ENCODE results near the gene LAMA5.

LAMA5 gene

DNA sequence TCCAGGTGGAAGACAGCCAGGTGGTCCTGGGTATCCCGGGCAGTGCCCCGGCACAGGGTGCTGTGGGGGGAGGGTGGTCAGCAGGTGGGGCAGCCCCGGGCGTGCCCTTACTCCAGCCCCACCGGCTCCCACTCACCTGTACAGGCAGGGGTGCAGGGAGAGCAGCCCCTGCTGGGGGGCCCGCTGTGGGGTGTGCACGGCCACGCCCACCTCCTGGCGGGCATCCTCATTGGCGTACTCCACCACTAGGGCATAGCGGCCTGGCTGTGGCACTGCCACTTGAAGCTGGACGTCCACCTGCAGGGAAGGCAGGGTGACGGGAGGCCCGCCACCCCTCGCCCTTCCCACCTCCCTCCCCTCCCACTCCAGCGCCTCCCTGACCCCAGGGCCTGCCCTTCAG, 34.7 kb downstream of the LAMA5 start:
- in situ Hi-C loops (cut with MboI; ENCODE audit: low sequenced_read_pairs): no loop called here

DNA sequence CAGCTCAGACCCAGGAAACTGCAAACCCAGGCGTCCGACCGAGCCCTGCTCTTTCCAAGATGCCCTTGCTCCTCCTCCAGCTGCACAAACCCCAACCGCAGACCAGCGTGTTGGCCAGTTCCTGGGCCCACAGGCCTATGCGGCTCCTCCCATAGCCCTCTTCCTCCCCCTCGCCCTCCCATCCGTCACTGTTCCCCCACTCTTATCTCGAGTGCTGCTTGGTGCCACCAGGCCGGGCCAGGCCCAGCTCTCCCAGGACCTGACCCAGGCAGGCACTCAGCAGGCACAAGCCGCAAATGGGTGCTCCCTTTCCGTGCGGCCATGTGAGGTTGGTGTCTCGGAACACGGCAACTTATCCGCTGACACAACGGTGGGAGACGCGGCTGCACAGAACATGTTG, 35.8 kb downstream of the LAMA5 start:
- in situ Hi-C loops (cut with MboI; ENCODE audit: low sequenced_read_pairs): no loop called here

DNA sequence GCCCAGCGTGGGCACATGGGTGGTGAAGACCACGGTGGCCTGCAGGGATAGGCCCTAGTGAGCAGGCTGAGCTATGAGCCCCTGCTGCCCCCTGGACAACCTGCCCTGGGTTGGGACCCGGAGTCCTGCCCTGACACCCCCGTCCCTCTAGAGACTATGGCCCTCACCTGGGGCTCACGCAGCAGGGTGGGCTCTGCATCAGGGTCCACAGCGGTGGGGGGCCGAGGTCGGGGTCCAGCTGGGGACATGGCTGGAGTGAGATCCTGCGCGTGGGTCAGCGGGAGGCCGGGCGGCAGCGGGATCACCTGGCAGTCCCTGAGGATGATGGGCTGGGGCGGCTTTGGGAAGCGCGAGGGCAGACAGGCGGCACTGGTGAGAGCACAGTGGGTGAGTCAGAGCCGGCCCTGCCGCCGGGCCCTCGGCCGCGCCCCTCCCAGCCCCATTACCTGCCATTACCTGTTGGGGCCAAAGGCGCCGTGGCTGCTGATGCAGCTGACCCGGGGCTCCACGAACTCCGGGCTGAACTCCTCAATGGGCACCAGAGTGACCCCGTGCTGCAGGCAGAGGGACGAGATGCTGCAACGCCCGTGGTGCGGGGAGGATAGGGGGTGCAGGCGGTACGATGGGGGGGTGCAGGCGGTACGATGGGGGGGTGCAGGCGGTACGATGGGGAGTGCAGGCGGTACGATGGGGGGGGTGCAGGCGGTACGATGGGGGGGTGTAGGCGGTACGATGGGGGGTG, 36.4 kb downstream of the LAMA5 start:
- in situ Hi-C loops (cut with MboI; ENCODE audit: low sequenced_read_pairs): no loop called here

DNA sequence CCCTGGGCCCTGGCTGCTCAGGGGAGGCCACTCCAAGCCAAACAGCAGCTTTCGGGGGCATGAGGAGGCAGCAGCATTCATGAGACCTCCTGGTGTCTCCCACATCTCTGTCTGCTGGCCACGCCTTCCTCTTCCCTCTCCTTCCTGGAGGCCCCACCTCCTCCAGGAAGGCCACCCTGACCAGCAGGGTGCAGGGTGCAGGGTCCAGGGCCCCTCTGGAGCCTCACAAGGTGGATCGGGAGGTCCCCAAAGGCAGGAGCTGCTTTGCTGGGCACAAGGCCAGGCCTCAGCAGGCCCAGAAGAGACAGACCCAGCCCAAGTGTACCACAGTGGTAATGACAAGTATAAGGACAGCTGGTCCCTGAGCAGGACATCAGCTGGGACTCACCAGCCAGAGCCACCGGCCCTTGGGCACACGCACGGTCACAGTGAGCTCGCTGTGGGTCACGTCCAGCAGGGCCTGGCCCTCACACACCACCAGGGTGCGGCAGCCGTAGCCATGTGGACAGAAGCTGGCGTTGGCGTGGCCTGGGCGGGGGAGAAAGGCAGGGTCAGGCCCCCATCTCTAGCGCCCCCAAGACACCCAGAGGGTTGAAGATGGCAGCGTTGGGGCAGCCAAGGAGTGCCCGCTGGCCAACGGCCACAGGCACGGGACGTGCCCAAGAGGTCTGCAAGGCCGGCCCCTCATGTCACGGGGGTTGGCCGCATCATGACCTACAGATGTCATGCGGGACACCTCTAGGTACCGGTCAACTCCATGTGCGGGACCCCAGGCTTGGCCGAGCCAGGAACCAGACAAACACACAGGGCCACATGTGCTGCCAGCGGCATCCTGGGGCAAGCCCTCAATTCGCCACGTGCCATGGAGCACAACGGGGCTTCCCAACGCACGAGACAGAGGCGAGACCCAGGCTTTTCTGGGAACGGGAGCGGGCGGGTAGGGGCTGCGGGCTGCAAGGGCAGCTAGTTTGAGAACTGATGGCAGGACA, 37.4 kb downstream of the LAMA5 start:
- in situ Hi-C loops (cut with MboI; ENCODE audit: low sequenced_read_pairs): no loop called here

DNA sequence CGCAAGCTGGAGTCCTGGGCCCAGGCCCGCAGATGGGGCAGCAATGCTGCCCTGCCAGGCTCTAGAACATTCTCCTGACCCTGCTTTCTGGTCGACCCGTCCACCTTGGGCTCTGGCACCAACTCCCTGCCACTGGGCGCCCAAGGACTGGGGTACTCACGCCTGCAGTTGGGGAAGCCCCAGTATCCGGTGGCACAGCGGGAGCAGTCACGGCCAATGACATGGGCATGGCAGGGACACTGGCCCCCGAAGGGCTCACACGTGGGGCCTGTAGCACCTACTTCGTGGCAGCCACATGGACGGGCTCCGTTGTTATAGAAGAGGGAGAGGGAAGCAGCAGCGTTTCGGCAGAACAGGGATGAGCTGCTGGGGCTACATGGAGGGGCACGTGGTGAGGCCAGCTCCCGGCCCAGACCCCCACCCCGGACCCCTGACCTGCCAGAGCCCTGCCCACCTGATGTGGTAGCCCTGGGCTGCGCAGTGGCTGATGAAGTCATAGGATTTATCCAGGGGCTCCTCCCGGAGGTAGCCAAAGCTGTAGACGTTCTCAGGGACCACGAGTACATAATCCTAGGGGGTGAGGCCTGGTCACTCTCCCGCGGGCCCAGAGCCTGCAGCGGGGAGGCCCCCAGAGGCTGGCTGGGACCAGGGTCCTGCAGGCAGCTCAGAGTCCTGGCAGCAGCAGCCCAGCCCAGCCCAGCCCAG, 38.3 kb downstream of the LAMA5 start:
- in situ Hi-C loops (cut with MboI; ENCODE audit: low sequenced_read_pairs): no loop called here

DNA sequence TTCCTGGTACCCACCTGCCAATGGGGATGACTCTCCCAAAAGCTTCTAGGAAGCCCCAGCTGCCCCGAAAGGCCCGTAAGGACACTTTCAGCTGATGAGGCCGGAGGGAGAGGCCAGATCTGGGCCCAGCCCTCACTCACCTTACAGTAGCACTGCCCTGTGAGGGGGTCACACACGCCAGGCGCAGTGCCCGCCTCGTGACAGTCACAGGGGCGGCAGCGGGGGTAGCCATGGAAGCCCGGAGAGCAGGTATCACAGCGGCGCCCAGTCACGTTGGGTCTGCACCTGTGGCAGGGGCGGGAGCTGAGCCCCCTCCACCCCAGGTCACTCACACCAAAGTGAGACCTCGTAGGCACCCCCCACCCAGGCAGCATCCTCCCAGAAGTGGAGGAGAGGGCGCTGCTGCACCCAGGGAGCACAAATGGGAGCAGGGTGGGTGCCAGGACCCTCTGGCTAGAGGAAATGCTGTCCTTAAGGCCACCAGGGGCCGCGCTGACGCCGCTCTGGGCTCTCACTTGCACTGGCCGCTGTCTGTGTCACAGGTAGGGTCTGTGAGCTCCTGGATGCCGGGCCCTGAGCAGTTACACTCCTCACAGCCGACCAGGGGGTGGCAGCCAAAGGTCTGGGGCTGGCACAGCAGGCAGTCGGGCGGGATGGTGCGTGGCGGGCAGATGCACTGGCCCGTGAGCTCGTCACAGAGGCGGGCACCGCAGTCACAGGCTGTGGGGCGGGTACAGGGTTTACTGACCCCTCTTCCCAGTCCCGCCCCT, 39.2 kb downstream of the LAMA5 start:
- in situ Hi-C loops (cut with MboI; ENCODE audit: low sequenced_read_pairs): no loop called here

DNA sequence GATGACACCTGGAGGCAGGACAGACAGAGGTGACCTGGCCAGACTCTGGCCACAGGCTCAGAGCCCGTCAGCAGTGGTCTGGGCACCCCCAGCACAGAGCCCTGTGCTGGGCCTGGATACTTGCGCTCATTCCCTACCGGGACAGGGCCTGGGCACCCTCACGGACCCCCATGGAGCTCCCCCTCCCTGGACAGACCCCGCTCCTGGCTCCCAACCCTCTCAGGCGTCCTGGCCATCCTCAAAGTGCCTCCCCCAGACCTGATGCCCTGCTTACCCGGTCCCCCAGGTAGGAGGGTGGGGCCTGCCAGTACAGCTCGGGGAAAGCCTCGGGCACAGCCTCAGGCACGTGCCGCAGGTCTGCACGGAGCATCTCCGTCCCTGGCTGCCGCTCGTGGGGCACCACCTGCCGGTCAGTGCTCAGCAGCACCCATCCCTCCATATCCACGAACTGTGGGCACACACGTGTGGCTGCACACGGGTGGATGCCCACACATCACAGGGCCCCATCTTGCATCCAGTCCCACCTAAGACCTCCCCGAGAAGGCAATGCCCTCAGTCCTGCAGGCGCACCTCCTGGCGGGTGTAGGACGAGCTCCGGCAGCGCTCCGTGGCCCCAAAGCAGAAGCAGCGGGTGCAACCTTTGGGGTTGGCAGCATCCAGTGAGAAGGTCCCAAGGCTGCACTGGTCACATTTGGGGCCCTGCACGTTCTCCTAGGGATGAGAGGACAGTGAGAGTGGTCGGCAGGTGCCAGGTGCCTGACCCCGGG, 40.0 kb downstream of the LAMA5 start:
- in situ Hi-C loops (cut with MboI; ENCODE audit: low sequenced_read_pairs): no loop called here

DNA sequence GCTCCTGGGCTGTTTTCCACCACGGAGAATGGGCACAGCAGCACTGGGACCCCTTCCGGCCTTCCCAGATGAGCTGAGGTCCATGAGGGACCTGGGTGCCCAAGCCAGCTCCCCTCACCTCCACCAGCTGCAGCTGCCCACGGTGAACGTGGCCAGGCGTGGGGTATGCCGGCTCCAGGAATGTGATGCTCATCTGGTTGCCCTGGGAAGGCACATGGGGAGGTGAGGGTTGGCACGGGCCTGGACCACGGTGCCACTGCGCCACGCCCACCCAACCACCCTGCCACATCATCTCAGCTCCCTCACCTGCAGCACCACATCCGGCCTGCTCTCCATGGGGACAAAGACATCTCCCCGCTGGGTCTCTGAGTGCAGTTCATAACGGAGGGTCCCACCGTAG, 40.6 kb downstream of the LAMA5 start:
- in situ Hi-C loops (cut with MboI; ENCODE audit: low sequenced_read_pairs): no loop called here

DNA sequence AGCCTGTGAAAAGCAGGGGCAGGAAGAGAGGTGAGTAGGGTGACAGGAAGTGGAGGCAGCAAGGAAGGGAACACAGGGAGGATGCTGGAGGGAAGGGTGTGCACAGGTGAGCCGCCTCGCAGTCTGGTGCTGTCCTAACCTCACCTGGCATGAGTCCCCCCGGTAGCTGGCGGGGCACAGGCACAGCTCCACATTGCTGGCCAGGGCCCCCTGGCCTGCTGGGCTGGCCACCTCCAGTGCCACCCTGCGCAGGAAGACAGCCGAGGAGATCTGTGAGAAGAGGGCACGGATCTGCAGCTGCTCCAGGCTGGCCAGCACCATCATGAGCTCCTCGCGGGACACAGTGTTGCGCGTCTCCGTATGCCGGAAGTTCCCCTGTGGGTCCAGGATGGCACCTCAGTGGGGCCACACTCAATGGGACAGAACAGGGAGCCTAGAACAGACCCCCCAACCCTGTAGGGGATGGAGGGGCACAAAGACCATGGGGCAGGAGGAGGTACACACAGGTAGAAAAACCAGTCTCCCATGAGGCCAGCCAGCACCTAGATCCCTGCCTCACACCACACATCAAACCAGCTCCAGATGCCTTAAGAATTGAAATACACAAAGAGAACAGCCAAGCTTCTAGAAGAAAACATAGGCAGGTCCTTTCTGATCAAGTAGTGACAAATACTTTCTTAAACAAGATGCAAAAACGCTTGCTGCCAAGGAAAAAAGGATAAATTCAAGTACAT, 41.8 kb downstream of the LAMA5 start:
- in situ Hi-C loops (cut with MboI; ENCODE audit: low sequenced_read_pairs): no loop called here

DNA sequence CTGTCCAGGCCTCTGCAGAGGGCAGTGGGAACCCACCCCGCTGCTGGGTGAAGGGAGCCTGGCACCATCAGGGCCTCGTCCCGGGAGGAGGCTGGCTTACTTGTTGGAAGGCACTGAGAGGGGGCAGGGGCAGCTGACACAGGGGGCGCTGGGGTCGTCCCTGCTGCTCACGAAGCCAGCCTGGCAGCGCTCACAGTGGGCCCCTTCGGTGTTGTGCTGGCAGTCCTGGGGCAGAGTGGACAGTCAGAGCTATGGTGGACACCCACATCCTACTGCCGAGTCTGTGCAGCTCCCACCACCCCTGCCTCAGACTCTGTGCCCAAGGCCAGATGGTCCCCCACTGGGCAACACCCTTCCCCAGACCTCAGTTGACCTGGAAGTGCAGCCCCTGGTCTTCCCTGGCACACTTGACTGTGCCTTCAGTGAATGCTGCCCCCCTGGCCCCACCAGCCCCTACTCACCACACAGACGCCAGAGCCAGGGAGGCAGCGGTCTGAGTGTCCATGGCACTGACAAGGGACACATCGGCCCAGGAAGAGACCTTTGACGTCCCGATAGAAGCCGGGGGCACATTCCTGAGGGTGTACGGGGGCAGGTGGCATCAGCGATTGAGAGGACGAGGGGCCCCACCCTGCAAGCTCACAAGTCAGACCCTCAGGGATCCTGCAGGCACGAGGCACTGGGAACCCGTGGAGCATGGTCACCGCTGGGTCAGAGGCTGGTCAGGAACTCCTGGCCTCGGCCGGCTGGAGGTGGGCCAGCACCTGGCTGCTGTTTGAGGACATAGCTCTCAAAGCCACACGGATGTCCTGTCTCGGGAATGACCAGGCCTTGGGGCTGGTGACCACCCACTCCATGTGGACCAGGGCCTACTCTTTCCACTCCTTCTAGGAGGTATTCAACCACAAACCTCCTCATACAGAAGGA, 42.9 kb downstream of the LAMA5 start:
- in situ Hi-C loops (cut with MboI; ENCODE audit: low sequenced_read_pairs): no loop called here

DNA sequence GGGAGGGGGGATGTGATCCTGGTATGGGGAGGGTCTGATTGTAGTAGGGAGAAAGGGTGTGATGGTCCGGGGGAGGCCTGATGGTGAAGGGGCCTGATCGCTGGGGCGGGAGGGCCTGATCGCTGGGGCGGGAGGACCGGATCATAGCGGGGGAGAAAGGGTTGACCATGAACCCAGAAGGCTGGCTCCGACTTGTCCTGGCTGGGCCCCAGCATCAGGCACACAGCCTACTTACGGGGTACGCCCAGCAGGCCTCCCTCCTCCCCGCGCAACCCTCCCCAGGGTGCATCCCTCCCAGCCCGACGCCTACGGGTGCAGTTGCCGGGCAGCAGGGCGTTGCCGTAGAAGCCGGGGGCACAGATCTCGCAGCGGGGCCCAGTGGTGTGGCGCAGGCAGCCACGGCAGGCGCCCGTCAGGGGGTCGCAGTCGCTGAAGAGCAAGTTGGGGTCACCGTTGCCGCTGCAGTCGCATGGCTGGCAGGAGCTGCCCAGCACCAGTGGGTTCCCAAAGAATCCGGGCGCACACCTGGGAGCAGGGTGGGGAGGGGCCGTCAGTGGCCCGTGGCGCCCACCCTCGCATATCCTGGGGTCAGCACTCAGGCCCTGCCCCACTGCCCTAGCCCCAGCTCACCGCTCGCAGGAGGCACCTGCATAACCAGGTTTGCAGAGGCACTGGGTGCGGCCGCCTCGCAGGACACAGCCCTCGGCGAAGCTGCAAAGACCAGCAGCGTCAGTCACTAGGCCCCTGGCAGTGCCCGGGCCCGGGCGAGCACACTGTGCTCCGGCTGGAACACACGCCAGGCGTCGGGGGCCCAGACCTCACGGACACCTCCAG, 43.7 kb downstream of the LAMA5 start:
- in situ Hi-C loops (cut with MboI; ENCODE audit: low sequenced_read_pairs): no loop called here

DNA sequence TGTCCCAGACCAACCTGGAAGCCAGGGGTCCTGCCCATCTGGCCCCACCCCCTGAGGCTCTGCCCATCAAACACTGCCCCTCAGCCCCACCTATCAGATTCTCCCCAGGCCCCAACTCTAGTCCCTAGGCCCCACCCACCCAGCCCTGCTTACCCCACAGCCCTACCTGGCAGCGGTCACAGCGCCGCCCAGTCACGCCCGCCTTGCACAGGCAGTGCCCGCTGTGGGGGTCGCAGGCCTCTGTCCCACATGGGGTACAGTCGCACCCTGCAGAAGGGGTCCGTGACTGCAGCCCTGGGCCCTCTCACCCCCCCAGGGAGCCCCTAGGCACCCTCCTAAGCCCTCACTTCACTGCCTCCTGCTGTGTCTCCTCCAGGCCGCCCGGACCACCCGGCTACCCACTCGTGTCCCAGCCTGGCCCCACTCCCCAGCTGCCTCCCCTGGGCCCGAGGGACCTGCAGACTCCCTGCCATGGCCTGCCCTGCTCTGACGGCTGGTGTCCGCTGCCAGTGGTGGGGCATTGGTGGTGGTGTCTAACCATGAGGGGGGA, 44.5 kb downstream of the LAMA5 start:
- in situ Hi-C loops (cut with MboI; ENCODE audit: low sequenced_read_pairs): no loop called here

DNA sequence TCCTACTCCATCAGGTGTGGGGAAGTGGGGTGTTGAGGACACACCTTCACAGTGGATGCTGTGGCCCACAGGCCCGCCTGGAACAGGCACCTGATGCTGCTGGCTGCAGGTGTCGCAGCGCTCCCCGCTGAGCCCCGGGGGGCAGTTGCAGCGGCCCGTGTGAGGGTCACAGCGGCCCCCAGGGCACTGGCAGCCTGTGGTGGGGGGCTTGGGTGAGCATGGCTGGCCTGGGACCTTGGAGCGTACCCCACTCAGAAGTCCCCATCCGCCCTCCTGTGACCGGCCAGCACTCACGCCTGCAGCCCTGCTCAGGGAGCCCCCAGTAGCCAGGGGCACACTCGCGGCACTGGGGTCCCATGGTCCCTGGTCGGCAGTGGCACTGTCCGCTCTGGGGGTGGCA, 45.1 kb downstream of the LAMA5 start:
- in situ Hi-C loops (cut with MboI; ENCODE audit: low sequenced_read_pairs): no loop called here

DNA sequence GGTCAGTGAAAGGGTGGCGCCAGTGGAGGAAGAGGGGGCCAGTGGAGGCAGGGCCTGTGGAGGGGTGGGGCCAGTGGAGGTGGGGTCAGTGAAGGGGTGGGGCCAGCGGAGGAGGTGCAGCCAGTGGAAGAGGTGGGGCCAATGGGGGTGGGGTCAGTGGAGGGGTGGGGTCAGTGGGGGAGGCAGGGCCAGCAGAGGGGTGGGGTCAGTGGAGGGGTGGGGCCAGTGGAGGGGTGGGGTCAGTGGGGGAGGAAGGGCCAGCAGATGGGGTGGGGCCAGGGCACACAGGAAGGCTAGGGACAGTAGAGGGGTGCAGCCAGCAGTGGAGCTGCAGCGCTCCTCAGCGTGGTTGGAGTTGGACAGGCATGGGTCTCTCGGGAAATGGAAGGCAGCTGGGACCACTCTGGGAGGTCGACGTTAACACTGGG, 45.6 kb downstream of the LAMA5 start:
- in situ Hi-C loops (cut with MboI; ENCODE audit: low sequenced_read_pairs): no loop called here

DNA sequence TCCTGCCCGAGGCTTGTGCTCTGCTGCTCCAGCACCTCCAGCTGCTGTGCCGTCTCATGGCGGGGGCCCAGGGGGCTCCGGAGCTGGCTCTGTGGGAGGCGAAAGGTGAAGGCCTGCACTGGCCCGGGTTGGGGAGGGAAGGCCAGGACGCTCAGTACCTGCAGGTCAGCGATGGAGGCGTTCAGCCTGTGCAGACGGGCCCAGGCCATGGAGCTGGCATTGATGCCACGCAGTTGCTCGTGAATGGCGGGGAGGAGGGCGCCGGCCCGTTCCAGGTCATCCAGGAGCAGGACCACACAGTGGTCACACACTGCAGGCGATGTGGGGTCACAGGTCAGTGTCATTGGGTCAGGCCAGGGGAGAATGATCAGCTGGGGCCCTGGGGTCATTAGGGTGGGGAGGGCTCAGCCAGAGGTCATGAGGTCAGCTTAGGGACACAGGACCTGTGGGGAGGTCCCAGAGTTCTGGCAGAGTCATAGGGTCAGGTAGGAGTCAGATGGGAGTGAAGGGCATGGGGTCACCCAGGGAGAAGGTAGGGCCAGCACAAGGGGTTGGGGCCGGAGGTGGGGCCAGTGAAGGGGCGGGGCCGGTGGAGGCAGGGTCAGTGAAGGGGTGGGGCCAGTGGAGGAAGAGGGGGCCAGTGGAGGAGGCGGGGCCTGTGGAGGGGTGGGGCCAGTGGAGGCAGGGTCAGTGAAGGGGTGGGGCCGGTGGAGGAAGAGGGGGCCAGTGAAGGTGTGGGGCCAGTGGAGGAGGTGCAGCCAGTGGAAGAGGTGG, 46.3 kb downstream of the LAMA5 start:
- in situ Hi-C loops (cut with MboI; ENCODE audit: low sequenced_read_pairs): no loop called here

DNA sequence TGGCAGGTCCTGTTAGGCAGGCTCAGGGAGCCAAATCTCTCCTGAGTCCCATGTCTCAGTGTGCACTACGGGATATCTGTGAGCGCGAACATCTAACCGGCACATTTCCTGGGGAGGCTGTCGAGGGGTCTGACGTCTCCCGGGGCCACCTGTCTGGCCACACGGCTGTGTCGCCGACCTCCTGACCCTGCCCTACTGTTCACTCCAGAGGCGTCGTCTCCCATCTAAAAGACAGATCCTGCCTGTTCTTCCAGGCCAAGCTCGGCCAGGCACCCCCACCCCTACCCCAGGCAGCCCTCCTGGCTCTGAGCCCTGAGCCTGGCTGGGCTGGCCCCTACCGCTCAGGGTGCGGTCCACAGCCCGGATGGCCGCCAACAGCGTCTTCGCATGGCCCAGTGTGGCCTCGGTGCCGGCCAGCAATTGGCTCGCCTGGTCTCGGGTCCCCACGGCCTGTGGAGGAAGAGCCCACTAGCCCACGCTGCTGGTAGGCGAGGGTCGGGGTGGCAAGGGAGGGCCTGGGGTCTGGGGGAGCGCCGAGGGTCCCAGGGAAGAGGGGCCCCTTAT, 47.7 kb downstream of the LAMA5 start:
- in situ Hi-C loops (cut with MboI; ENCODE audit: low sequenced_read_pairs): no loop called here

Data from hTERT RPE-1 (cell line).